D721Med (cell line): ENCODE results near the gene DMRT2.

Experiments used
- DNase-seq: peaks from one replicate; pipeline ENCODE4 v3.0.0; 2011; ENCODE audit warnings: low spot score; ENCODE audit not compliant: insufficient read length
- FAIRE-seq: peaks from 2 replicates; lab custom pipeline; 2011; peaks lifted over from hg19 to GRCh38; lab: Jason Lieb, UNC
- TF ChIP-seq, protein P1 (sequence below): IDR thresholded peaks from 2 replicates; pipeline ENCODE4 v1.5.1; 2012; ENCODE audit warnings: mild to moderate bottlenecking, control low read depth; ENCODE audit not compliant: insufficient read depth; ENCODE audit errors: missing control alignments

The DMRT2 gene

DNA sequence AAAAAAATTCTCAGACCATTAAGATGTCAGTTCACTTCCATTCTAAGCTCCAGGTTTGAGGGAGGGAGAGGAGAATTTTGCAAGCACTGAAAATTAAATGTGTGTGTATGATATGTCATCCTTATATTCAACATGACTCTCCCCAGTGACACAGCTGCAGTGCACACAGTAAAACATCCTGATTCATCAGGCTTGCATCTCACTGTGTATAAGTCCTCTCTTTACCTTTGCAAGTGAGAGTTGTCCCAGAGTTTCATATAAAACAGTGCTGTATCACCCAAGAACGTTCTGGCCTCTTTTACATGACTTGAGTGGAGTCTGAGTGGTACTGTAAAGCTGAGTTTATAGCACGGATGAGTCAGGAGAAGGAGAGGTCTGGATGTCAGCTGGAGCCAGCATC is 50.0 kb downstream of the DMRT2 start:
- TF ChIP-seq, protein P1, sequence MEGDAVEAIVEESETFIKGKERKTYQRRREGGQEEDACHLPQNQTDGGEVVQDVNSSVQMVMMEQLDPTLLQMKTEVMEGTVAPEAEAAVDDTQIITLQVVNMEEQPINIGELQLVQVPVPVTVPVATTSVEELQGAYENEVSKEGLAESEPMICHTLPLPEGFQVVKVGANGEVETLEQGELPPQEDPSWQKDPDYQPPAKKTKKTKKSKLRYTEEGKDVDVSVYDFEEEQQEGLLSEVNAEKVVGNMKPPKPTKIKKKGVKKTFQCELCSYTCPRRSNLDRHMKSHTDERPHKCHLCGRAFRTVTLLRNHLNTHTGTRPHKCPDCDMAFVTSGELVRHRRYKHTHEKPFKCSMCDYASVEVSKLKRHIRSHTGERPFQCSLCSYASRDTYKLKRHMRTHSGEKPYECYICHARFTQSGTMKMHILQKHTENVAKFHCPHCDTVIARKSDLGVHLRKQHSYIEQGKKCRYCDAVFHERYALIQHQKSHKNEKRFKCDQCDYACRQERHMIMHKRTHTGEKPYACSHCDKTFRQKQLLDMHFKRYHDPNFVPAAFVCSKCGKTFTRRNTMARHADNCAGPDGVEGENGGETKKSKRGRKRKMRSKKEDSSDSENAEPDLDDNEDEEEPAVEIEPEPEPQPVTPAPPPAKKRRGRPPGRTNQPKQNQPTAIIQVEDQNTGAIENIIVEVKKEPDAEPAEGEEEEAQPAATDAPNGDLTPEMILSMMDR, result no peak
- FAIRE-seq (no peak), DNase-seq (no peak)

DNA sequence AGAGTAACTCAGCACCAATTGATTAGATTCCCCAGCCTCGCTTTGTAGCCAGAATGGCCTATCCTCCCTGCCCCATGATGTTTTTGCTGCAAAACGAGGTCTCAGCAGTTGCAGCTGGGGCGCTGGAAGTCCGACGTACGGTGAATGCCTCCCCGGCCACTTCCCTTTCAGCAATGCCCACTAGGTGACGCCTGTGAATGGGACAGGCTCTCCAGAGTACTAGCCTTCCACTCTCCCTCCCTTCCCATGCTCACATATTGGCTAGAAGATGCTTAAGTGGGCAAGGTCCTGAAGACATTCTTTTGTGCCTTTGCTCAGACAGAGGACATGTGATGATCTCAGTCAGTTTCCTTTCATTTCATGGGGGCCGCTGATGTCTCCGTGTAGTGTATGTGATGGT is 50.8 kb downstream of the DMRT2 start:
- FAIRE-seq, result no peak
- DNase-seq, result no peak

DNA sequence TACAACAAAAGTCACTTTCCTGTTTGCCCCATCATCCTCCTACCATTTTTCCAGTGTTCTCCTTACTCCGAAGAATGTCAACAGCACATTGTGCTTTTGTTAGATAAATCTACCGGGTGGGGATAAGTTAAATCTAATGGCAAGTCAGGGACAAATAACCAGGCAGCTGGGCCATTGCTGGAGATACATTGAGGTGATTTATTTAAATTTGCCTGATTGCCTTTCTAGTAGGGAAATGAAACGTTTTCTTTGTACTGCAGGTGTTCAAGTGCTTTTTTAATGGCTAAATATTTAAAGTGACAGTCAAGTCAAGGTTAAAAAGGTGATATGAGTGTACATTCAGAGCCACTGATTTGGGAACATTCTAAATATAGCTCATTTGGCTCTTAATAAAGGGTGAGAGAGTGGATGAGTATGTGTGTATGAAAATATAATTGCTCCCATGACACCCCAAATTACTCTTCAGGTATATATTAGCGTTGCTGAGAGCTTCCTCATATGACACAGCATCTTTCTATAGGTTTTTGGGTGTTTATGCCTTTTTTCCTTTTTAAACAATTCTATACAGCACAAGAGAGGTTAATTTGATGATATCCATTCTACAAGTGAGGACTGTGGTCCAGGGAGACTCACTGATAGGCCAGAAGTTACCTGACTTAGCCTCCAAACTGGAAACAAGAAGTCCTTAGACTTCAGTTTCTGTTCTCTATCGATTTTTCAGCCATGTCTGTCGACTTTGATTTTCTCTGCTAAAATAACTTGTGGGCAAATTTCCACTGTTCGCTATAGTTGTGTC is 51.9 kb downstream of the DMRT2 start:
- no peak for FAIRE-seq
- TF ChIP-seq, protein P1, result no peak
- no peak for DNase-seq

More for the DNA sequence above, 50.8 kb downstream of the DMRT2 start:
- TF ChIP-seq, protein P1, result peak; percentile 13

DNA sequence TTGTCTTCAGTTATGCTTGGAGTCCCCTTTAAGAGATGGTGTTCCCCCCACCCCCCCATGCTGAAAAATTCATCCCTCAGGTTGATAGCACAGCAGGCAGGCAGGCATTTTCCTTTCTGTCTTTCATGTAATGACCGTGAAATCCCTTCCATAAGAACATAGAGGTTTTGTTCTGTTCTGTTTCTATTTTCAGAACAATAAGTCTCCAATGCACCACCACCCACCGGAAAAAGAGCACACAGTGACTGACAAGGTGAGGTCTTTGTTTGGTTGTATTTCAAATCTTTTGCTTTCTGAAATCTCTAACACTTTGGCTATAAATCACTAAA is 52.4 kb downstream of the DMRT2 start:
- DNase-seq, result no peak
- FAIRE-seq, result no peak
- TF ChIP-seq, protein P1, result no peak
